GM19395 (cell line): Measurements from ENCODE around the gene WNT11.
"Not testable (repeated sequence)": the region's sequence is repeated elsewhere in the genome, so short reads cannot be mapped to it uniquely, and the experiment has no call there.

ENCODE experiments used
- ATAC-seq: cut with Tn5 transposase; IDR thresholded peaks from one replicate; pipeline ENCODE4 v1.9.1; 2021; ENCODE audit warnings: mild to moderate bottlenecking, moderate library complexity; ENCODE audit not compliant: unreplicated experiment

The WNT11 gene

GRCh38 chr11:76203131-76203925 is 3.0 kb downstream of the WNT11 start:
- no peak for ATAC-seq

DNA sequence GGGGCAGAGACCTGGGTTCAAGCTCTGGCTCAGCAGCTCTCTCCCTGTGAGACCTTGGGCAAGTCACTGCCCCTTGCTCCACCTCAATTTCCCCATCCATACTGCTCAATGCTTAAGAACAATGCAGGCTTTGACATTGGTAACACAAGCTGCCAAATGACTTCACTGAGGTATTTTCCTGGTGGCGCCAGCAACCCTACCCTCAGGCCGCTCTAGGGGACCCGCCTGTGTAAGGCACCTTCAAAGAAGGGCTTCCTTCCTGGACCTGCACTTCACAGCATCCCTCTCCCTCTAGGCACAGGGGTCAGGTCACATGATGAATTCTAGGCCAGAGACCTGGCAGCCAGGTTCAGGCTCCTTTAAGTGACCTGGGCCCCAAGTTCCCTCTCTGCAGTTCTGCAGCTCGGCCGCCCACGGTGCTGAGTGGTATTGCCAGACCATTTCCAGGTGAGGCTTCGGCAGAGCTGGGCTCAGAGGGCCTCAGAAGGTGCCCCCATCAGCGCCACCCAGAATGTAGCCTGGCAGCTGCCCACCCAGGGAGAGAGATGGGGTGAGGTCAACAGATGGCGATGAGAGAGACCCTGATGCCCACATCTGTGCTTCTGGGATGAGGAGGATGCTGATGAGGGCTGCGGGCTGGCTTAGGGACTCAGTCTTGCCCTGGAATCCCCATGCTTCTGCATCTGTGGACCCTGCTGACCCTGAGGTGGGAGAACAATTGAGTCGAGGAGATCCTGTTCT is 4.5 kb downstream of the WNT11 start:
- ATAC-seq, result no peak

DNA sequence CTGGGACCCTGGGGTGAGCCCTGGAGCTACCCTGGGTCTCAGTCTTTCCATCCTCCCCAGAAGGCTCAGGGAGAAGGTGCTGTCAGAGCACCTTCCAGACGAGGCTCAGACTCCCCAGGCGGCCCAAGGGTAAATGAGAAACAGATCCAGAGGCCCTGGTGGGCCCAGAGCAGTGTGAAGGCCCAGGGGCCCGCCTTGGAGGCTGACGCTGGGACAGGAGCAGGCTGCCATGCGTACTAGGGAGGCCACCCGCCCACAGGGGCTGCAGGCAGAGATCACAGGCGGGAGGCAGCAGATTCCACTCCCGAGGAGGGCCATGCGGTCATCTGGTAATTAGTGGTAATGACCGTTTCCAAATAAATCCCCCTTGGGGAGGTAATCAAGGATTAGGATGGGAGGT is 5.2 kb downstream of the WNT11 start:
- no peak for ATAC-seq

GRCh38 chr11:76200006-76200940 is 6.0 kb downstream of the WNT11 start:
- ATAC-seq, result no peak

DNA sequence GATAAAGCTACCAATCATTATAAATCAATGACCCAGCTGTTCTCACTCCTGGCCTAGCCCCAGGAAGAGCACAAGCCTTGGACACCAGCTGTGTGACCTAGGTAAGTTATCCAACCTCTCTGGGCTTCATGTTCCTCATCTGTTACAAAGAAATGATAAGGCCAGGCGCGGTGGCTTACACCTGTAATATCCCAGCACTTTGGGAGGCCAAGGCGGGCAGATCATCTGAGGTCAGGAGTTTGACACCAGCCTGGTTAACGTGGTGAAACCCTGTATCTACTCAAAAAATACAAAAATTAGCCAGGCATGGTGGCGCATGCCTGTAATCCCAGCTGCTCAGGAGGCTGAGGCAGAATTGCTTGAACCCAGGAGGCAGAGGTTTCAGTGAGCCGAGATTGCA is 7.6 kb downstream of the WNT11 start:
- ATAC-seq, result not testable (repeated sequence)

GRCh38 chr11:76197941-76198640 is 8.2 kb downstream of the WNT11 start:
- ATAC-seq, result no peak

DNA sequence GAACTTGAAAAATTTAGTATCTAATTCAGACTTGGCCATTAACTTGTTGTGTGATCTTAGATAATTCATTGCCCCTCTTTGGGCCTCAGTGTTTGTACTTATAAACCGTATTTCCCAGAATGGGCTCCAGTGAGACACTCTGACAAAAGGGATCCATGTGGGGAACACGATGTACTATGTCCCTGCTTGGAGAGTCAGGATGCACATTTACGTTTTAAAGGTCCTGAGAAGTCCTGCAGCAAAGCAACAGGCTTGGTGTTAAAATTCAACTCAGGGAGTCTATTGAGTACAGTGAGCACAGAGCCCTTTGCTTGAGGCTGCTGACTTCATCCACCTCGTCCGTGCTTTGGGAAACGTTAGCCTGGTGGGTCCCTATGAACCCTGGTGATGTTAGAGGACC is 9.0 kb downstream of the WNT11 start:
- no peak for ATAC-seq

- ATAC-seq, result no peak
These were observed 9.5 kb downstream of the WNT11 start for GRCh38 chr11:76196849-76197248.

GRCh38 chr11:76194872-76195668 is 11.2 kb downstream of the WNT11 start:
- ATAC-seq, result no peak

DNA sequence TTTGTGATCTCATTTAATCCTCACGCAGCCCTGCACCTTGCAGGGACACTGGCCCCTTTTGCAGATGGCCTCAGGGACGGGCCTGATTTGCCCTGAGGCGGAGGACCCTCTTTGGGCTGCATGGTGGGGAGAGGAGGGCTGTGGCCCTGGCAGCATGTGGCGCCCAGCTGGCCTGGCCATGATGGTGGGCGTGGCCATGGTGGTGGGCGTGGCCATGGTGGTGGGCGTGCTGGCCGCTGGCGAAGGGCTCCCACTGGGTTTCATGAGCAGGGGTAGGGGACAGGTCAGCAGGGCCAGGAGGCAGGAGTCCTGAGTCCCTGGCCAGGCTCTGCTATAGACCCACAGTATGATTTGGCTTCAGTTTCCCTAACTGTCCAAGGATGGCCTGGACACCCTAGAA is 13.1 kb downstream of the WNT11 start:
- no peak for ATAC-seq

- ATAC-seq, result no peak
These were observed 15.9 kb downstream of the WNT11 start for GRCh38 chr11:76190376-76190775.

DNA sequence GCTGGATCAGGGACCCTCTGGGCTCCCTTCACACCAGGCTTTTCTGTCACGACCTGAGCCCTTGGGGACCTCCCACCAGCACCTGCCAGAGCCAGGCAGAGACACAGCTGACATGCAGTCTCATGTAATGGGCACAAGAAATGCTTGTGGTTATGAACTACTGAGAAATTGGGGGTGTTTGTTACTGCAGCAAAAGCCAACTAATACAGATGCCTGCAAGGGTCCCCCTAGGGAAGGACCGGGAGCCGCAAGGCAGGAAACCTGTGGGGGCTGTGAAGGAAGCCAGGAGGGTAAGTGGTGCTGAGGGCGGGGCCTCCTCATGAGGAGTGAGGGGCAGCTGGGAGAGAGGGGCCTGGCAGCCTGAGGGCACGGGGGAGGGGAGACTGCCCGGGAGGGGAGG is 16.6 kb downstream of the WNT11 start:
- no peak for ATAC-seq

GRCh38 chr11:76188873-76189272 is 17.4 kb downstream of the WNT11 start:
- ATAC-seq, result no peak

- ATAC-seq, result no peak
These were observed 19.5 kb downstream of the WNT11 start for GRCh38 chr11:76186776-76187279.

- ATAC-seq, result no peak
These were observed 20.3 kb downstream of the WNT11 start for GRCh38 chr11:76185931-76186401.

- ATAC-seq, result no peak
These were observed 20.8 kb downstream of the WNT11 start for GRCh38 chr11:76185511-76185910.

GRCh38 chr11:76184551-76184993 is 21.7 kb downstream of the WNT11 start:
- ATAC-seq, result no peak

DNA sequence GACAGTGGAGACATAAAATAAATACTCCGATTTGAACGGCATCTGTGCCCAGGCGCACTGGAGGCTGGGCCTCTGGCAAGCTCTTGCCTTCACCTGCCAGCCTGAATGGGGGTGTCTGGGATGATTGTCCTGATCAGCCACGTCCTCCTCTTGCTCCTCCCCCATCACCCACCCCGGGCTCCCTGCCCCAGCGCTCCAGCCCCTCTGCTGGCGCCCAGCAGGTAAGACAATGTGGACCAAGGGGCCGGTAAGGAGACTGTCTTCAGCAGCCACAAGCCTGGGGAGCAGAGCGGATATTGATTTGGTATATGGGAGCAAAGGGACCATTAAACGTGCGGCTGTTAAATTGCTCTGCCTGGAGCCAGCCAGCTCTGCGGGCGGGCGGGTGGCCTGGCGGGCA is 24.9 kb downstream of the WNT11 start:
- no peak for ATAC-seq

DNA sequence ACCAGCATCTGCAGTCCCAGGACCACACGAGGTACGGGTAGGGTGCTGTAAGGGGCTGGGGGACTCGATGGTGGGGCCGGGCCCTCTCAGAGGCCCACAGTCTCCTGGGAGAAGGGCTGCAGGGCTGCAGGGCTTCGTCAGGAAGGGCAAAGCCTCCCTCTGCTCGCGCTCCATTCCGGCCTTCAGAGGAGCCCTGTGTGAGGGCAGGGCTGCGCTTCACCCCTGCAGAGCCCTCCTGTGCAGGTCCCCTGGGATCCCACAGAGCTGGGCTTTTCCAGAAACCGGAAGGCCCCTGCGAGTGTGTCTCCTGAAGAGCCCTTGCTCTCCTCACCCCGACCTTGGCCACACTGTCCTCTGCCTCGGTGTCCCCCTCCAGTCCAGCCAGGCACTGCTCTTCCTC is 27.2 kb downstream of the WNT11 start:
- no peak for ATAC-seq
